22Rv1 (cell line): Measurements from ENCODE around the gene CCDC39.

Experiments
- ZFX ChIP-seq: fragments of 450-650 bp; IDR thresholded peaks from 2 replicates; pipeline ENCODE4 v1.6.1; 2017; ENCODE audit warnings: antibody characterized with exemption, borderline replicate concordance
- TF ChIP-seq, protein P1 (sequence below): fragments of 450-650 bp; IDR thresholded peaks from 2 replicates; pipeline ENCODE4 v1.5.1; 2017; ENCODE audit warnings: mild to moderate bottlenecking

DNA sequence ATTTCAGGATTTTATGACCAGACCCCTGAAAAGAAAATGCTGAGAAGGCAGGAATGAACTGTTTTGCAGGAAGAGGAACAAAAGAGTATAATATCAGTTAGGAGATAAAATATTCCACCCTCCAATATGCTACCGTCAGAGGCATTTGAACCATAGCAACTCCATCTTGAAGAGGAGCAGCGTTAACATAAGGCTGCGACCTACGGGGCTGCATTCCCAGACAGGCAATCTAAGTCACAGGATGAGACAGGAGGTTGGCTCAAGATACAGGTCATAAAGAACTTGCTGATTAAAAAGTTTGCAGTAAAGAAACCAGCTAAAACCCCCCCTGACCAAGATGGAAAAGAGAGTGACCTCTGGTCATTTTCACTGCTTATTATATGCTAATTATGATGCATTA lies 22.9 kb downstream of the CCDC39 start:
- TF ChIP-seq, protein P1, sequence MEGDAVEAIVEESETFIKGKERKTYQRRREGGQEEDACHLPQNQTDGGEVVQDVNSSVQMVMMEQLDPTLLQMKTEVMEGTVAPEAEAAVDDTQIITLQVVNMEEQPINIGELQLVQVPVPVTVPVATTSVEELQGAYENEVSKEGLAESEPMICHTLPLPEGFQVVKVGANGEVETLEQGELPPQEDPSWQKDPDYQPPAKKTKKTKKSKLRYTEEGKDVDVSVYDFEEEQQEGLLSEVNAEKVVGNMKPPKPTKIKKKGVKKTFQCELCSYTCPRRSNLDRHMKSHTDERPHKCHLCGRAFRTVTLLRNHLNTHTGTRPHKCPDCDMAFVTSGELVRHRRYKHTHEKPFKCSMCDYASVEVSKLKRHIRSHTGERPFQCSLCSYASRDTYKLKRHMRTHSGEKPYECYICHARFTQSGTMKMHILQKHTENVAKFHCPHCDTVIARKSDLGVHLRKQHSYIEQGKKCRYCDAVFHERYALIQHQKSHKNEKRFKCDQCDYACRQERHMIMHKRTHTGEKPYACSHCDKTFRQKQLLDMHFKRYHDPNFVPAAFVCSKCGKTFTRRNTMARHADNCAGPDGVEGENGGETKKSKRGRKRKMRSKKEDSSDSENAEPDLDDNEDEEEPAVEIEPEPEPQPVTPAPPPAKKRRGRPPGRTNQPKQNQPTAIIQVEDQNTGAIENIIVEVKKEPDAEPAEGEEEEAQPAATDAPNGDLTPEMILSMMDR, result no peak
- no peak for TF ChIP-seq ZFX
